ENCODE data around the gene BHMT2.

GRCh38 chr5:79130781-79131180 is 61.2 kb downstream of the BHMT2 start:
- TF ChIP-seq PBX3 (CRISPR knock-in tag; IDR thresholded peaks at IDR 0.05; ENCODE audit: borderline replicate concordance) (no peak), SSRP1 (CRISPR knock-in tag; IDR thresholded peaks at IDR 0.05) (no peak), ZNF138 (CRISPR knock-in tag; IDR thresholded peaks at IDR 0.05; ENCODE audit: low read depth) (no peak), ZHX1 (CRISPR knock-in tag; IDR thresholded peaks at IDR 0.05; ENCODE audit: low read depth) (no peak), ZBTB20 (CRISPR knock-in tag; IDR thresholded peaks at IDR 0.05; ENCODE audit: borderline replicate concordance, low read depth) (no peak), ZNF543 (CRISPR knock-in tag; IDR thresholded peaks at IDR 0.05) (no peak), HNF4A (CRISPR knock-in tag; IDR thresholded peaks at IDR 0.05) (no peak), BCLAF1 (IDR thresholded peaks at IDR 0.05) (no peak), RFX5 (IDR thresholded peaks at IDR 0.05; ENCODE audit: low read depth, low read length) (no peak), ZNF121 (CRISPR knock-in tag; IDR thresholded peaks at IDR 0.05) (no peak), ARHGAP35 (CRISPR knock-in tag; IDR thresholded peaks at IDR 0.05; ENCODE audit: borderline replicate concordance) (no peak)
